Measurements from ENCODE around the gene SGMS1.

Gene SGMS1

DNA sequence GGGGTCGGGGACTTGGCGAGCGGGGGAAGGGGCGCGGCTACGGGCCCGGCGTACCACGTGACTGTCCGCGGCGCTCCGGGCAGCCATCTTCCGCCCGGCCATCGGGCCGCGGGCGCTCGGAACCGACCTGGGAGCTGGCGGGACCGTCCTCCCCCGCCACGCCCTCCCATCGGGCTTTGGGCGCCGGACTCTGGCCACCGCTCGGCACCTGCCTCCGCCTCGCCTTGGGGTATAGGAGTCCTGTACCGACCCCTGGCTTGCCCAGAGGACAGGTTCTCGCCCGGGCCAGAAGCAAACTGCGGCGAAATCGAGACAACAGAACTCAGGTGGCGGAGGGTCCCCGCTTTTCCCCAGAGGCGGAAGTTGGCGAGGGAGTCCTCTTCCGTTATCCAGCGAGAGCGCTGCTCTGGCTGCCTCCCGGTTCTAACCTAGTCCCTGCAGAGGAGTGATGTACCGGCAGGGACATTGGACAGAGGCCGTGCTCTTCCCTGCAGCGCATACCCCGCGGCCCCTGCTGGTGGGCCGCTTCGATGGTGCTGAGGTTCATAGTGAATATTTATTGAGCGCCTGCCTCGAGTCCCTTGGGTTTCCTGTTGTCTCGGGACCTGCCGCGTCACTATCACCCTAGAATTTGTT, 1.2 kb upstream of the SGMS1 start:
- intact Hi-C loops (cut with micrococcal nuclease): loop anchor here (10.0 kb wide), 1 partner anchor 300 kb away; no protein-coding TSS in a partner anchor
- no peaks in the 10 kb centered on the region for H3K27me3 Mint-ChIP-seq
- peak overlapping the region; percentile 97 for H3K27ac Mint-ChIP-seq
- no peaks in the 10 kb centered on the region for H3K9me3 Mint-ChIP-seq
- H3K4me1 Mint-ChIP-seq (ENCODE audit: low read depth): peaks cover 16% of the 10 kb centered on the region
- H3K4me3 Mint-ChIP-seq: peak overlapping the region; percentile 75
- H3K36me3 Mint-ChIP-seq (ENCODE audit: low read depth): peaks cover 19% of the 10 kb centered on the region

DNA sequence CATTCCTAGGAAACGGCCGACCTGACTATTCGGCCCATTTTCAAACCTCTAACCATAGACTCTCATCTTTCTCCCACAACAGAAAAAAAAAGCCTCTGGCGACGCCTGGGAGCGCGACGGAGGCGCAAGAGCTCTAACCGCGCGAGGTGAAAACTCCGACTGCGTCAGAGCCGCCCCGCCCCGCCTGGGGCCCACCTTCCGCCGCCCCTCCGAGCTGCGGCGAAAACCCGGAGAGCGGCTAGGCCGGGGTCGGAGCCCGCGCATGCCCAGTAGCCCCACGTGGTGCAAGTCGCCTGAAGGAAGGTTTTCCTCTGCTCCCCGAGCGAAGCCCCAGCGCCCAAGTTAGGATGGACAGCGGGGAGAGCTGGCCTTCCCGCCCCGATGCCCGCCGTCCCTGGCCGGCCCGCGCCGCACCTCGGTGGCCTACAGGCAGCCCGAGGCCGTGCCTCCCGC, 683 bp upstream of the SGMS1 start:
- Mint-ChIP-seq H3K27ac (peak overlapping the region; percentile 97), H3K4me3 (peak overlapping the region; percentile 75), H3K9me3 (no peaks in the 10 kb centered on the region), H3K4me1 (ENCODE audit: low read depth) (peaks cover 21% of the 10 kb centered on the region), H3K36me3 (ENCODE audit: low read depth) (peaks cover 19% of the 10 kb centered on the region), H3K27me3 (no peaks in the 10 kb centered on the region)
- intact Hi-C loops (cut with micrococcal nuclease): loop anchor here (10.0 kb wide), 1 partner anchor 300 kb away; no protein-coding TSS in a partner anchor

DNA sequence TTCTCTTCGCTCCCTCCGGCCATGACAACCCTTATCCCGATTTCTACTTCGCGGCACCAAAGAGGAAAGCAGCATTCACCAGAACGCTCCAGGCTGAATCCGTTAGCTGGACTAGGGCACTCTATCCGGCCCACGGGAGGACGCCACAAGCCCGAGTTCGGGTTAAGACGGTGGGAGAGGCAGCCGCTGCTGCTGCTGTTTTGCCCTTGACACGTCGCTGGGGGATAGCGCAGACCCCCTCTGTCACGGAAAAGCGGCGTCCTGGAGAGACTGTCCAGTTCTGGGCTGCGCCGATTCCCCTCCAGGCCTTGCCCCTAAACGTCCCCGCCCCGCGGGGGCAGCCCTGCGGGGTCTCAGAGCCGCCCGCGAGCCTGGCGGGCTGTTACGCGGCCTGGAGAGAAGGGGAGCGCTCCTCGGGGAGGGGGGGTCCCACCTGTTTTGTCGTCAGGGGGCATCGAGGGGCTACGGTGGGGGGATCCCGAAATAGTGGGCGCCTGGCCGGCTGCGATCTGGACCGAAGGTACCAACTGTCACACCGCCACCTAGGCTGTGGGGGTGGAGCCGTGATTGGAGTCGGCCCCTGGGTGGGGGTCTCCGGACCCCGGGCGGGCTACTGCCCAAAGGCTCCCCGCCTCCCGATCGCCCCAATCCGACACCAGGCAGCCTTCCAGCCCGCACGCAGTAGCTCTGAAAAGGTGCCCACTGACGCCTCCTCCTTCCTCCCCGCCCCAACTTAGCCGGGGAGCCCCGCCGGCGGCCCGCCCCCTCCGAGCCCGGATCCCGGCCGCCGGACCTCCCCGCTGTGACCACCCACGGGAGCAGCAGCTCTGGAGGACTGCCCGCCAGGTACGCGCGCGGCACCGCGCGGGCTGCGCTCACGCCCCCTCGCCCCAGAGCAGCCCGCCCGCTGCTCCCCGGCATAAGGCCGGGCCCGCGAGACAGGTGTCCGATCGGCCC, 772 bp downstream of the SGMS1 start:
- H3K4me3 Mint-ChIP-seq: peak overlapping the region; percentile 75
- H3K27me3 Mint-ChIP-seq: no peaks in the 10 kb centered on the region
- intact Hi-C loops (cut with micrococcal nuclease): loop anchor here (2.0 to 10.0 kb wide), 2 partner anchors 204 to 298 kb away; no protein-coding TSS in a partner anchor
- peak overlapping the region; percentile 97 for H3K27ac Mint-ChIP-seq
- no peaks in the 10 kb centered on the region for H3K9me3 Mint-ChIP-seq
- peaks cover 21% of the 10 kb centered on the region for H3K4me1 Mint-ChIP-seq (ENCODE audit: low read depth)
- peaks cover 19% of the 10 kb centered on the region for H3K36me3 Mint-ChIP-seq (ENCODE audit: low read depth)

DNA sequence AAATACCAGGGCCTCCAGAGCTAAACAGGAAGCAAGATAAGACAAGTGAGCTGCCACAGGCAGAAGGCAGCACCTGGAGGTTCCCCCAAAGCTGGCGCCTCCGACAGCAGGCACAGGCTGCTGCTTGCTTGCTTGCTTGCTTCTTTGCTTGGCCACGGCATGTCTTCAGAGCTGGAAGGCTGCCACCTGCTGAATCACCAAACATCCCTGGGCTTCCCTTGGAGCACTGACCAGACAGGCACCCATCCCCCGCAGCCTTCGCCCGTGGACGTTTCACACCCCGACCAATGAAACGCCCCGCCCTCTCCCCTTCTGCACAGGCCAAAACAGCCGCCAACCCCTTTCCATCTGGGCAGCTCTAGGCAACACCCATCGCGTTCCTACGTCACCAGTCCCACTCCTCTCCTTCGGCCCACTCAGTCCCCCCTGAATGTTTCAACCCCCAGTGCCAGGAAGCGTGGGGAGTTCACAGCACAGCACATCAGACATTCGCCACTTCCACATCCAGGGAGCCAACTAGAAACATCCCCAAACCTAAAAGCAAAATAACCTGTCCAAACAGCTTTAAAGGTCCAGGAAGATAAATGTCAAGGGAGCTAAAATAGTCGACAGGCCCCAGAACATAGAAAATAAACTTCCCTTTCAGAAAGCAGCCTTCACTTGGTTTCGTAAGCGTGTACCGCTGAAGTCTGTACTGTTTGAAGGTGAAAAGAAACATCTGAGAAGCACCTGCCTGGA, 1.6 kb downstream of the SGMS1 start:
- intact Hi-C loops (cut with micrococcal nuclease): loop anchor here (2.0 to 10.0 kb wide), 2 partner anchors 203 to 297 kb away; no protein-coding TSS in a partner anchor
- Mint-ChIP-seq H3K4me1 (ENCODE audit: low read depth) (peaks cover 21% of the 10 kb centered on the region), H3K9me3 (no peaks in the 10 kb centered on the region), H3K36me3 (ENCODE audit: low read depth) (peaks cover 19% of the 10 kb centered on the region), H3K27ac (peak overlapping the region; percentile 97), H3K4me3 (peak overlapping the region; percentile 75), H3K27me3 (no peaks in the 10 kb centered on the region)

DNA sequence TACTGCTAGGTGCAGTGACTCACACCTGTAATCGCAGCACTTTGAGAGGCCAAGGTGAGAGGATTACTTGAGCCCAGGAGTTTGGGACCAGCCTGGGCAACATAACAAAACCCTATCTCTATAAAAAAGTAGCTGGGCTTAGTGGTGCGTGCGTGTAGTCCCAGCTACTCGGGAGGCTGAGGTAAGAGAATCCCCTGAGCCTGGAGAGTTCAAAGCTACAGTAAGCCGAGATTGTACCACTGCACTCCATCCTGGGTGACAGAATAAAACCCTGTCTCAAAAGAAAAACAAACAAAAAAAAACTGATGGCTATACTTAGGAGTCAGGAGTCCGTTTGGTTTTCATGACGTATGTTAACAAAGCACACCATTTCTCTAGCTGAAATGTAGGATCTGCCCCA, 2.9 kb downstream of the SGMS1 start:
- intact Hi-C loops (cut with micrococcal nuclease): loop anchor here (10.0 kb wide), 1 partner anchor 296 kb away; no protein-coding TSS in a partner anchor
- peaks cover 31% of the 10 kb centered on the region for H3K4me1 Mint-ChIP-seq (ENCODE audit: low read depth)
- H3K36me3 Mint-ChIP-seq (ENCODE audit: low read depth): peaks cover 19% of the 10 kb centered on the region
- H3K27ac Mint-ChIP-seq: no peak overlapping the region
- no peaks in the 10 kb centered on the region for H3K9me3 Mint-ChIP-seq
- no peak overlapping the region for H3K4me3 Mint-ChIP-seq
- H3K27me3 Mint-ChIP-seq: no peaks in the 10 kb centered on the region

DNA sequence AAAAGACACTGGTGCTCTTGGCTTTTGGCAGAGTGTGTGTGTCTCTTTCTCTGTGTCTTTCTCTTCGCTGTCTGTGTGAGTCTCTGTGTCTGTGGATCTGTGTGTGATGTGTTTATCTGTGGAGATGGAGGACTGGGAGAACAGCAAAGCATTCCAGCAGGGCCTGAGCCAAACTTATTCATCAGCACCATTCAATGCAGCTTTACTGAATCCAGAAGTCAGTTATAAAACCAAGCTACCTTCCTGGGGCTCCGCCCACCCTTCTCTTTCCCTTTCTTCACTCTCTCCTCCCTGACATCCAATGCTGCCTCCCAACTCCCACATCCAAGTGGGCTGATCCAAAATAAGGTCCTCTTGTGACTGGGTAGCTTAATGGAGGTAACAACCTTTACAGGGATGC, 3.9 kb downstream of the SGMS1 start:
- Mint-ChIP-seq H3K36me3 (ENCODE audit: low read depth) (peaks cover 19% of the 10 kb centered on the region), H3K4me3 (no peak overlapping the region), H3K4me1 (ENCODE audit: low read depth) (peaks cover 36% of the 10 kb centered on the region), H3K27me3 (no peaks in the 10 kb centered on the region), H3K9me3 (no peaks in the 10 kb centered on the region), H3K27ac (no peak overlapping the region)
- intact Hi-C loops (cut with micrococcal nuclease): loop anchor here (10.0 kb wide), 1 partner anchor 295 kb away; no protein-coding TSS in a partner anchor

DNA sequence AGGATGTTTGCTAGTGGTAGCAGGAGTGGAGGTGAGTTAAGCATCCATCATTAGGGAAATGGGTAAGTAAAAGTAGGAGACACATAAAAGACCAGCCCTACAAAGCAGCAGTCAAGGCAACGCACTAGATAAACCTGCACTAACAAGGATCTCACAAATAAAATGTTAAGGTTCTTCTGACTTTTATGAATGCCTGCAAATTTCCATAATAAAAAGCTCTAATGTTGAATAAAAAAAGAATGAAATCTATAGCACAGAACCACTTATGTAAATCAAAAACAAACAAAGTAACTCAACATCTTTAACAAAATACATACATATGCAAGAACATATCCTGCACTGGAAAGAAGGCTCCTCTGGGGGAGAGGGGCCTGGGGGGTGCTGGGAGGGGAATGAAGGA, 4.6 kb downstream of the SGMS1 start:
- intact Hi-C loops (cut with micrococcal nuclease): no loop called here
- Mint-ChIP-seq H3K4me3 (no peak overlapping the region), H3K4me1 (ENCODE audit: low read depth) (peaks cover 36% of the 10 kb centered on the region), H3K27ac (no peak overlapping the region), H3K27me3 (no peaks in the 10 kb centered on the region), H3K36me3 (ENCODE audit: low read depth) (peaks cover 18% of the 10 kb centered on the region), H3K9me3 (no peaks in the 10 kb centered on the region)

DNA sequence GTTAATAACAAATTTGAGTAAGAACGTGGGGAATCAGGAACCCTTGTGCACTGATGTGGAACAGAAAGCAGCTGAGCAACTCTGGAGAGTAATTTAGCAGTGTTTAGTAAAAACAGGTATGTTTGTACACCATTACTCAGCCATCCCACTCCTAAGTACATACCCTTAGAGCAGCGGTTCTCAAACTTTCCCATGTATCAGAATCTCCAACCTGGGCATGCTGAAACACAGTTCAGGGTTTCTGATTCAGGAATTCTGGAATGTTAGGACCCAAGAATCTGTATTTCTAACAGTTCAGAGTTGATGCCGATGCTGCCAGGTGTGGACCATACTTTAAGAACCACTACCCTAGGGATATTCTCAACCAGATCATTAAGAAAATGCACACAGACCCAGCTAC, 5.1 kb downstream of the SGMS1 start:
- Mint-ChIP-seq H3K4me3 (no peak overlapping the region), H3K27ac (no peak overlapping the region), H3K9me3 (no peaks in the 10 kb centered on the region), H3K36me3 (ENCODE audit: low read depth) (peaks cover 12% of the 10 kb centered on the region), H3K27me3 (no peaks in the 10 kb centered on the region), H3K4me1 (ENCODE audit: low read depth) (peaks cover 36% of the 10 kb centered on the region)
- intact Hi-C loops (cut with micrococcal nuclease): no loop called here

DNA sequence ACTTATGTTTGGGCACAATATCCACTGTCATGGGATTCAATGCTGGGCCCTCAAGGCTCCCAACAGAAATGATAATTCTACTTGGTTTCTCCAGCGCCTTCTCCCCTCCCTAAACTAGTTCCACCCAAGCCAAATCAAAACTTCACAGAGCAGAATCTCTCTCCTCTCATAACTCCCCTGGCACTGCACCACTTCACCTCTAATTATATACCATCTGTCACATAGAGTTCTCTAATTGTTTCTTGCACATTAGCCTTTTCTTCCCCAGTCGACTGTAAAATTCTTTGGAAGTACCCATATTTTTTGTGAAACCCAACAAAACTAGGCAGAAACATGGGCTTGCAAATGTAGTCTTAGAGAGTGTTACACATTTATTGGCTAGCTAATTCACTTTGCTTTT, 8.1 kb downstream of the SGMS1 start:
- H3K4me3 Mint-ChIP-seq: no peak overlapping the region
- H3K4me1 Mint-ChIP-seq (ENCODE audit: low read depth): peaks cover 50% of the 10 kb centered on the region
- H3K27me3 Mint-ChIP-seq: no peaks in the 10 kb centered on the region
- H3K9me3 Mint-ChIP-seq: no peaks in the 10 kb centered on the region
- intact Hi-C loops (cut with micrococcal nuclease): no loop called here
- H3K36me3 Mint-ChIP-seq (ENCODE audit: low read depth): no peaks in the 10 kb centered on the region
- H3K27ac Mint-ChIP-seq: no peak overlapping the region

DNA sequence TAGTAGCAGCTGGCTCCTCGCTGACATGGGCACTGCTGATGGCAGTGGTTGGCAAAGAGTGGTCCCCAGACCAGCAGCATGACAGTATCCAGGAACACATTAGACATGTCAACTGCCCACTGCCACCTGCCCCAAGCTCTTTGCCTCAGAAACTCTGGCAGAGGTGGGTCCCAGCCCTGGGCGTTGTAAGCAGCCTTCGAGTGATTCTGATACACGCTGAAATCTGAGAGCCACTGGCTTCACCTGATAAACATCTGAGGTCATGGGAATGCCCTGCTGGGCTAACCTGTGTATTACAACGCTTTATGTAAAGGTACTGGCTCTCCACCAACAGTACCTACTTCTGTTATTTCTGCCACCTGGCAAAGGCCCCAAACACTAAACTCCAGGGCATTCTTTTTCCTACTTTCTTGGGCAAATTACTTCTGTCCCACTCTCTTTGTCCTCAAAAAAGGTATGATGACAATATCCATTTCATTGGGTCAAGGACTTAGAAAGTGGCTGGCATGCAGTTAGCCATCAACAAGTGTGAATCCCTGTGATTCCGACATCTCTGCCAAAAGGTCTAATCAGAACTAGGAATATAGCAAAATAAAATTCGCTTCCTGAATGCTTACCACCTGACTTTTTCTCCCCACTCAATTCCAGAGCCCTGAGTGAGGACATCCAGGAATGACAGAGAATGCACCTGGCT, 9.2 kb downstream of the SGMS1 start:
- Mint-ChIP-seq H3K4me1 (ENCODE audit: low read depth) (peaks cover 47% of the 10 kb centered on the region), H3K9me3 (no peaks in the 10 kb centered on the region), H3K4me3 (no peak overlapping the region), H3K27ac (no peak overlapping the region), H3K36me3 (ENCODE audit: low read depth) (no peaks in the 10 kb centered on the region), H3K27me3 (no peaks in the 10 kb centered on the region)
- intact Hi-C loops (cut with micrococcal nuclease): no loop called here

DNA sequence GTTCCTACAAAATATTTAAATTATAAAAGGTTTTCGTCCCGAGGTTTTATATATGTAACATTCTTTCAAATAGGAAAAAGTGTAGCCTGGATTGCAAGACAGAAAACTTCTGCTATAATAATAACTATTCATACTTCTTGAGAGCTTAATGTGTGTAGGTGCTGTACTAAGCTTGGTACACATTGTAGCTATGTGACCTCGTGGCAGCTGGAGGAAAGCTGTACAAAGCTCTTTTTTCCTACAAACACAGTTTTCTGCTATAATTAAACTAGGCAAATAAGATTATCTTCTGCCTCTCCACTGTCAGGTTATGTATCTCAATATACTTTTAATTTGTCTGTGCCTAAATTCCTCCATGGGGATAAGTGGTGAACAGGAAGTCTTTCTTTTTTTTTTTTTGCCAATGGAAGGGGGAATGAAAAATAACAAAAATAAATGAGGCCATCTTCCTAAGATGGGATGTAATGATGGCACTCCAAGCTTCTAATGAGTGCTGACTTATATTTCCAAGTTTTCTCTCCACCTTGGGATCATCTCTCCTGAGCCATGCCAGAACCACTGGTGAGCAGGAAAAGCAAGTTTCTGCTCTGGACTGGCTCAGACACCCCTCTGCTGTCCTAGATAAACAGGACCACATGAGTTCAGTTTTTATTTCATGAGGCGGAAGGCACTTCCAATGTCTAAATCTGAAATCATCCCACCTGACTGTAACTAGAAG, 9.9 kb downstream of the SGMS1 start:
- intact Hi-C loops (cut with micrococcal nuclease): no loop called here
- no peaks in the 10 kb centered on the region for H3K9me3 Mint-ChIP-seq
- no peak overlapping the region for H3K27ac Mint-ChIP-seq
- no peak overlapping the region for H3K4me3 Mint-ChIP-seq
- no peaks in the 10 kb centered on the region for H3K27me3 Mint-ChIP-seq
- peaks cover 45% of the 10 kb centered on the region for H3K4me1 Mint-ChIP-seq (ENCODE audit: low read depth)
- no peaks in the 10 kb centered on the region for H3K36me3 Mint-ChIP-seq (ENCODE audit: low read depth)

DNA sequence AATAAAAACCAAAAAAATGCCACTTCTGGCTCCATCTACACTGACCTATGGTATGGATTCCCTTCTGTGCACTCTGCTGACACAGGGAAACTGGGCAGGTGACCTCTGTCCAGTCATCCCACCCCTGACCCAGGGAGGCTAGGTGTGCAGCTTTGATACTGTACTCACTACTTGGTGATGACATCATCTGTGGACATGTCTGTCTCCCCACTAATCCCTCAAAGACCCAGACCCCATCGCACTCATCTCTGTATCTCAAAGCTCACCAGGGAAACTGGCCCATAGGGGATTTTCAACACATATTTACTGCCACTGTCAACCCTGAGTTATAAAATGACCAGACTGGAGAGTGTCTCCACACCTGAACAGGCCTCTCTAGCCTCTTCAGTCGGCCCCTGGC, 10.6 kb downstream of the SGMS1 start:
- no peaks in the 10 kb centered on the region for H3K27me3 Mint-ChIP-seq

DNA sequence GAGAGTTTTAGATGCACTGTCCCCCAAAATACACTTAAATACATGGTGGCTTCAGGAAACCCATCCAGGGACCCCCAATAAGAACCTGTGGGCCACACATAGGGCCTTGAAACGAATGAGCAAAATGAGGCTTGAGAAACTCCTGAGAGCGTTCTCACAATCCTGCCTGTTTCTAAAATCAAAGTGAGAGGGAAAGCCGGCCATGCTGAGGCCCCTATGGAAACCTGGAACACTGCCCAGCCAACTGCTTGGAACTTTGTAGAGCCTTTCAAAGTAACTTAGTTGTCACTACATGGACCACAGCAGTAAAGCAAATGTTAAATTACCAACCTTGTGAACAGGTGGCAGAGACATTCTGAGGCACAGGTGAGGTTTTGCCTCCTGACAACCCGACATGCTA, 13.4 kb downstream of the SGMS1 start:
- Mint-ChIP-seq H3K27me3 (no peaks in the 10 kb centered on the region), H3K4me3 (no peak overlapping the region), H3K27ac (no peak overlapping the region), H3K36me3 (ENCODE audit: low read depth) (no peaks in the 10 kb centered on the region), H3K9me3 (no peaks in the 10 kb centered on the region), H3K4me1 (ENCODE audit: low read depth) (peaks cover 50% of the 10 kb centered on the region)
- intact Hi-C loops (cut with micrococcal nuclease): no loop called here

More for the DNA sequence above, 10.6 kb downstream of the SGMS1 start:
- H3K9me3 Mint-ChIP-seq: no peaks in the 10 kb centered on the region
- intact Hi-C loops (cut with micrococcal nuclease): no loop called here
- H3K36me3 Mint-ChIP-seq (ENCODE audit: low read depth): no peaks in the 10 kb centered on the region
- H3K4me1 Mint-ChIP-seq (ENCODE audit: low read depth): peaks cover 45% of the 10 kb centered on the region
- H3K27ac Mint-ChIP-seq: peak overlapping the region; percentile 40
- no peak overlapping the region for H3K4me3 Mint-ChIP-seq
